T-helper 22 cell (primary cell): ENCODE measurements around the gene ZC3HAV1L.
"Not testable (repeated sequence)": the region's sequence is repeated elsewhere in the genome, so short reads cannot be mapped to it uniquely, and the experiment has no call there.

Source experiments
- DNase-seq: peaks from one replicate; pipeline ENCODE4 v3.0.0-alpha.2; 2020; ENCODE audit warnings: low read depth

Gene ZC3HAV1L

GRCh38 chr7:139051655-139052054 is 15.8 kb upstream of the ZC3HAV1L start:
- DNase-seq = no peak

DNA sequence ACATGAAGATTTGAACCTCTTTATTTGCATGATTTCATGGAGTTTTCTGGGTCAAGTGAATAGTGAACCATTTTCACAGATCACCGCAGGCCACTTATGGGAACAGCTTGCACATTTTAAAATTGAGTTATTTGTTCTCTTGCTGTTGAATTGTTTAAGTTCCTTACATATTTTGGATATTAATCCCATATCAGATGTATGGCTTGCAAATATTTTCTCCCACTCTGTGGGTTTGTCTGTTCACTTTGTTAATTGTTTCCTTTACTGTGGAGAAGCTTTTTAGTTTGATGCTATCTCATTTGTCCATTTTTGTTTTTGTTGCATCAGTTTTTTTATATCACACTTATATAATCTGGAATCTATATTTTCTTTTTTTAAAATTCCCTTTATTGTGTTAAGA is 14.1 kb upstream of the ZC3HAV1L start:
- no peak for DNase-seq

GRCh38 chr7:139049111-139049510 is 13.3 kb upstream of the ZC3HAV1L start:
- DNase-seq = no peak

GRCh38 chr7:139047970-139048369 is 12.1 kb upstream of the ZC3HAV1L start:
- DNase-seq = no peak

- DNase-seq = no peak
Observed at GRCh38 chr7:139046143-139046542, 10.3 kb upstream of the ZC3HAV1L start.

DNA sequence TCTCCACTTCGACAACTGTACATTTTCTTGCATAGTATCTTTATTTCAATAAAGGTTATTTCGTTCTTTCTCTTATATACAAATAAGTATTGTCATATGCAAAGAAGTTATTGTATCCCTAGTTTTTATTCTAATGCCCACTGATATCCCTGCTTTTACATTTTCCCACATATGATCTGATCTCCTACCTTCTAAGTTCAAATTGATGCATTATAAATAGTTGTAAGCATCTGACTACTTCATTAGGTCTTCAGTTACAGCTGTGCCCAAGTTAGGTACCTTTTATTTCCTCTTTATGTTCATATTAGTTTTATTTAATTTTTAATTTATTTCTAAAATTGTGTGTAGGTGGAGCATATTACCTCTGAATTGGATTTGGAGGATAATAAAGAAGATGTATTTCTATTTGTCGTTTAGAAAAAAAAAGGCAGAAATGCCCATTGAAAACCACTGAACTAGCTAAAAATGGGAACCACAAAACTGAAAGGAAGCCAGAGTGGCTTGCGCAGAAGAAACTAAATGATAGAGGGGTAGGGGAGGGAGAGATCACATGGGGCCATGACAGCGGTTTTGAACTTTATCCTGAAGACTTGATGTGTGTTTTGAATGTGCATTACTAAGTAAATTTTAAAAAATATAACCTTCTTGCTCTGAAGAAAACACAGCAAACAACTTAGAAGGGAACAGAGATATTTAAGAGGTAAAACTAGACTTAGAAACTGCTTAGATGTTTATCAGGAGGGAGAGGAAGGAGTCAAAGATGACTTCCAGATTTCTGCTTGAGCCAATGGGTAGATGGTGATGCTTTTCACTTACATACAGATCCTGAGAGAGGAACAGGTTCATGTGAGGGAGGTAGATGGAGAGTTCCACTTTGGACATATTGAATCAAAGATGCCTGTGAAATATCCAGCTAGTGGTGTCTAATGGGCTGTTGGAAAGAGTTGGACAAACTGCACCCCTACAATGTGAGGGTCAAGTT is 9.3 kb upstream of the ZC3HAV1L start:
- DNase-seq = peak; percentile 4

DNA sequence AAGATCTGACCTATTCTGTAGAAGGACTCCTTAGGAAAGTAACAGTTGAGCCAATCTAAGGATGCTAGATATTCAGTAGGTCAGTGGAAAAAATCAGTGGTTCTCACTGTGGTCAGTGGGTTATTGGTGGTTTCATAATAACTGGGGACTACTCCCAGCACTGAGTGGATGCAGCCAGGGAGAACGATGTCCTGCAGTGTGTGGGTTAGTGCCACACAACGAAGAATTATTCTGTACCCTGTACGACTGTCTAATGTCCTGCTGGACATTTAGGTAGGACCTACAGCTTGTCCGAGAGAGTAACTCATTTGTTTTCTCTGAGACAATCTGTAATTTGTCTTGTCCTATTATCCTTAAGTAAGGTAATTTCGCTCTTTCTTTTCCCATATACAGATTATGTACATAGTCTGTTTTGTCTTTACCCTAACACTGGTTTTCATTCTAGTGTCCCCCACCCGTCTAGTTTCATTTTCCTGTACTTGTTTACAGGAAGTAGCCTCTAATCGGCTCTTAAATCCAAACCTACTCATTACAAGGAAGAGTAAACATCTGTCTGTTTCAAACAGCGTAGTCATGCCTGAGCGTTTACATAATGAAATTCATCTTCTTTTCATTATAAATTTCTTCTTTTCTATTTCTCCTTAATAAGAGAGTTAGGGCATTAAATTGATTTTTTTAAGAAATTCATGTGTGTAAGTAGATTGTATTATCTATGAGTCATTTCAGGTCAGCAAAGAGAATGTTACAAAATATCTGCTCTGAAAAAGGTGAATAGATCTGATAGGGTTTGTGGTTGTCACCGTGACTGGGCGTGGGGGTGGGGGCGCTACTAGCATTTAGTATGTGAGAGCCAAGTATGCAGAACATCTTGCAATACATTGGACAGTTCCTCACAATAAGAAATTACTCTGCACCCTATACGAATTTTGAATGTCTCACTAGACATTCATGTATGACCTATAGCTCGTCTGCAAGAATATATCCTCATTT is 8.3 kb upstream of the ZC3HAV1L start:
- DNase-seq = peak; percentile 70

DNA sequence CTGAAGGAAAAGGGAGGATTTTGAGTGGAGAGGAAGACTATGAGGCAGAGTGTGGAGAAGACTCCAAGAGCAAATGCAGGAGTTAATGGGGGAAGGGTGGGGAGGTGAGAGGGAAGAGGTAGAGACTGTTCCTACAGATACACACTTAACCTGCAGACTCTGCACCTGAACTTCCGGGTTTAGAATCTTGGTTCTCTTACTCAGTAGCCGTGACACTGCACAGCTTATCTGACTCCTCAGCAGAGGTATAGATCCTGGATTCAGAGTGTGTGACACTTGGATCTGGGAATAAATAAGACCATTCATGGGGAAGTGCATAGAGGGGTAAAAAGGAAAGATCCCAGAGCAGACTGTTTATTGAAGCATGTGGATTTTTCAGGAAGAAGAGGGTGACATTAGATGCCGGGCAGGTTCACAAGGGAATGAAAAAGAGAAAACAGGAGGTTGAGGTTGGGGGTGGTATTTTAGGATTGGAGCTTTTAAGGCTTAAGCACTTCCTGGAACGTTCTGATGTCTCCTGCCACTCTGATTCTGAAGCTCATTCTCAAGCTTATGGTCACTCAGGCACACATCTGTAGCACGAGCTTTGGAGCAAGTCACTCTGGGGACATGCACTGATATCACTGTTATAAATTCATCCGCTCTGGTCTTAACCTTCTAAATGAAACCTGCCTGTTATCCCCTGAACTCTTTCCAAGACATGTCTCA is 5.7 kb upstream of the ZC3HAV1L start:
- no peak for DNase-seq

GRCh38 chr7:139038691-139039090 is 2.8 kb upstream of the ZC3HAV1L start:
- no peak for DNase-seq

DNA sequence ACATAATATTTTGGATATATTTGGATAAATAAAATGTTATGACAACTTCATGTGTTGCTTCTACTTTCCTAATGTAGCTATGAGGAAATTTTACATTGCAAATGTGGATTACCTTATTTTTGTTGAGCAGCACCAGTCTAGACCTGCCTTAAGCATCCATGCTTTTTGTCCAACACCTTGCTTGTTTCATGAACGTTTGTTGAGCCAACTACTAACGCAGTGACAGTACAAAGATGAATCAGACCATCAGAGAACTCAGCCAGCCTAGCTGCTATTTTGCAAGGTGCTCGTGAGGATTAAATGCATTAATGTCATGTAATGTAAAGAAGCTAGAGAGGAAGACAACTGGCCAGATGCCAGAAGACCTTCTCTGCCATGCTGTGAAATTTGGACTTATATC is 1.1 kb upstream of the ZC3HAV1L start:
- no peak for DNase-seq

GRCh38 chr7:139034855-139035585 is 822 bp downstream of the ZC3HAV1L start:
- no peak for DNase-seq

DNA sequence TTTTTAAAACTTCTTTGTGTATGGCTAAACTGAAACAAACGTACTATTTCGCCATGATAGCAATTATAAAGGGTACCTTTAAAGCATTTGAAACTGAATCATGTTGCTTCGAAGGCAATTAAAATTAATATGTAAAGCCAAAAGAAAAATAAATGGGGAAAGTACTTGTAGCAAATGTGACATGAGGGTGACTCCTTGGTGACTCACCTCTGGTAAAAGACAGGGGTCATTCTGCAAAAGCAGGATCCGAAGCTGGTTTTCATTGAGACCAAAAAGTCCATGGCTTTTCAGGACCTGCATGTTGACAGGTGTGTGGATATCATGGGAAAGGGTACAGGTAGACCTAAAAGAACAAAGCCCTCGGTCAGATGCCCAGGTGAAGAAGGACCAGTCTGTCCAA is 1.5 kb downstream of the ZC3HAV1L start:
- DNase-seq = no peak

DNA sequence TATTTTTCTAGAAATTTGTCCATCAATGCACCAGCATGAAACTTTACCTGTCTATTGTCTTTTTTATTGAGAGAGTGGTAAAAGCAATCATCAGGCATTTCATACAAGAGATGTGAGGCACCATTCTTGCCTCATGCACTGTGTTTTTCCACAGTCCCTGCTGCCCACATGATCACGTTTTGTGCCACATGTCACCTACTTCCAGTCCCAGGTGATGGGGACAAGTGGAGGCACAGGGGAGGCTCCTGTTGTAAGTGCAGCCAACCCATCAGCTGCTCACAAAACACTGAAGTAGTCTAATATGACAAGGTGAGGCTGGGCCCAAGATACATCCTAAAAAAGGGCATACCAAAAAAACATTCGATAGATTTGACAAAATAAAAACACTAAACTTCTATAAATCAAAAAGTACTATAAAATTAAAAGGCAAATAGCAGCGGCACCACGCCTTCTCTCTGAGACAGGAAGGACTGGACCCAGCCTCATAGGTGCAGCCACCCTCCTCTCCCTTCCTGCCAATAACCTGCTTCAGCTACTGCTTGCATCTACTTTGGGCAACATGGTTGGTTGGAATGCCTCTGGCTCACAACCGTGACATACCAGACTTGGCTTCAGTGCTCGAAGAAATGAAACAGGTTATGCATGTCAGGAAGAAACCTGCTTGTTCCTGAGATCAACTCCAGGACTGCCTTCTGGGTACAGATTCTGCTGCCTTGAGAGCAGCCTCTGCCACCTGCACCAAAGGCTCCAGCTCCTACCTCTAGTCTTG is 2.3 kb downstream of the ZC3HAV1L start:
- no peak for DNase-seq

DNA sequence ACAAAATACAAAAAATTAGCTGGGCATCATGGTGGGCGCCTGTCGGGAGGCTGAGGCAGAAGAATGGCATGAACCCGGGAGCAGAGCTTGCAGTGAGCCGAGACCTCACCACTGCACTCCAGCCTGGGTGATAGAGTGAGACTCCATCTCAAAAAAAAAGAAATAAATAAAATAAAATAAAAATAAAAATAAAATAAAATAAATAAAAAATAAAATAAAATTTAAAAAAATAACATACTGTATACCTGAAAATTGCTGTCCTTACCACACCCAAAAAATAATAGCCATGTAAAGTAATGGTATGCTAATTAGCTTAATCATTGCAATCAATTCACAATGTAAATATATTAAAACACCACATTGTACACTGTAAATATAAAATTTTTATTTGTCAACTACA is 3.4 kb downstream of the ZC3HAV1L start:
- DNase-seq = no peak

DNA sequence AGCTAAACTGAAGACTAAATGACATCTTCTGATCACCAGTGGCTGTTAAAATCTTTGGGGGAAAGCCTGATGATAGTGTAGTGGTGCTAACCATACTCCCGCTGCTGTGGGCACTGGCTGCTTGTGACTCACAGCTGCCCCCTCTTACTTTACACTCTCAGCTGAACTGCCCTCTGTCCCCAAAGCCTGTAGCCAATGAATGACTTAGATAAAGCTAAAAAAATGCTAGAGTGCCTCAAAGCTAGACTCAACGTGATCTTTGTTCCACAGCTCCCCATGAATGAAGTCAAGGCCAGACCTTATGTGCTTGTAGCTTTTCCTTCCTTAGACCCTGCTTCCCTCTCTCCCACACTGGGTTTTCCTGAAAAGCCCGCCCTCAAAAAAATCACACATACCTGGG is 6.5 kb downstream of the ZC3HAV1L start:
- DNase-seq = no peak

- DNase-seq = no peak
Observed at GRCh38 chr7:139026551-139026950, 9.3 kb downstream of the ZC3HAV1L start.

DNA sequence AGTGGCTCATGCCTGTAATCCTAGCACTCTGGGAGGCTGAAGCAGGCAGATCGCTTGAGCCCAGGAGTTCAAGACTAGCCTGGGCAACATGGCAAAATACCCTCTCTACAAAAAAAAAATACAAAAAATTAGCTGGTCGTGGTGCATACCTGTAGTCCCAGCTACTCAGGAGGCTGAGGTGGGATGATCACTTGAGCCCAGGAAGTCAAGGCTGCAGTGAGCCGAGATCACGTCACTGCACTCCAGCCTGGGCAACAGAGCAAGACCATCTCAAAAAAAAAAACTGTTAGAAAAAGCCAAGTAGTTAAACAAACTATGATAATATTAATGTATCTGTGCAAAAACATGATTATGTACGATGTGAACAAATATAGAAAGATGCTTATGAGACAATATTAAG is 10.0 kb downstream of the ZC3HAV1L start:
- not testable (repeated sequence) for DNase-seq

DNA sequence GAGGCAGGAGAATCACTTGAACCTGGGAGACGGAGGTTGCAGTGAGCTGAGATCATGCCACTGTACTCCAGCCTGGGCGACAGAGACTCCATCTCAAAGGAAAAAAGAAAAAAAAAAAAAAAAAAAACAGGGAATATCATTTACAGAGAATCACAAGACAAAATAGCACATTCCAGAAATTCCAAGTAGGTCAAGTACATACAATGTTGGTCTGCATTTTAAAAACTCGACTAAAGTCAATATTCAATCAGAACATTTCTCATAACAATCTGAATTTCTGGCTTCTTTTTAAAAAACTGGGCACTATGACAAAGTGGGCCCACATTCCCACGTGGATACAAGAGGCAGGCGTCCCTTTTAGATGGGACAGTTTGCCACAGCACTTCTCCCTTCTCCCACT is 12.8 kb downstream of the ZC3HAV1L start:
- no peak for DNase-seq

- no peak for DNase-seq
Observed at GRCh38 chr7:139022286-139022685, 13.6 kb downstream of the ZC3HAV1L start.

- no peak for DNase-seq
Observed at GRCh38 chr7:139018910-139019309, 16.9 kb downstream of the ZC3HAV1L start.
